WTC11 (cell line): Measurements from ENCODE around the gene COG3. TPM values are rescaled to one million over a fixed set of nuclear protein-coding genes. Genes with fewer than 3 reads are reported as not detected.

Source experiments
- AFF4 ChIP-seq: sonication (generic); formaldehyde crosslinking; IDR thresholded peaks from 2 replicates; pipeline ENCODE4 v1.8.1; 2023; ENCODE audit warnings: mild to moderate bottlenecking, missing genetic modification reagents, borderline replicate concordance
- ATF2 ChIP-seq: sonication (generic); formaldehyde crosslinking; IDR thresholded peaks from 2 replicates; pipeline ENCODE4 v1.8.1; 2022; ENCODE audit warnings: low read depth, missing genetic modification reagents, borderline replicate concordance
- CREB1 ChIP-seq: sonication (generic); formaldehyde crosslinking; IDR thresholded peaks from 2 replicates; pipeline ENCODE4 v1.8.0; 2023; ENCODE audit warnings: mild to moderate bottlenecking, missing genetic modification reagents
- CREM ChIP-seq: sonication (generic); formaldehyde crosslinking; IDR thresholded peaks from 2 replicates; pipeline ENCODE4 v1.8.1; 2022; ENCODE audit warnings: mild to moderate bottlenecking, missing genetic modification reagents, moderate library complexity
- ELF4 ChIP-seq: sonication (generic); formaldehyde crosslinking; IDR thresholded peaks from 2 replicates; pipeline ENCODE4 v1.8.1; 2022; ENCODE audit warnings: low read depth, mild to moderate bottlenecking, moderate library complexity, missing genetic modification reagents
- ERG ChIP-seq: fragments of 250-450 bp; sonication (Bioruptor Pico); IDR thresholded peaks from 2 replicates; pipeline ENCODE4 v1.8.0; 2021; ENCODE audit warnings: mild to moderate bottlenecking
- ETV6 ChIP-seq: sonication (generic); formaldehyde crosslinking; IDR thresholded peaks from 2 replicates; pipeline ENCODE4 v1.8.1; 2022; ENCODE audit warnings: mild to moderate bottlenecking, missing genetic modification reagents
- FOXK1 ChIP-seq: sonication (generic); formaldehyde crosslinking; IDR thresholded peaks from 2 replicates; pipeline ENCODE4 v1.8.0; 2022; ENCODE audit warnings: mild to moderate bottlenecking, moderate library complexity, missing genetic modification reagents
- FOXP1 ChIP-seq: sonication (generic); formaldehyde crosslinking; IDR thresholded peaks from 2 replicates; pipeline ENCODE4 v1.8.0; 2022; ENCODE audit warnings: missing genetic modification reagents, mild to moderate bottlenecking, moderate library complexity, borderline replicate concordance
- GTF2I ChIP-seq: fragments of 250-450 bp; sonication (Bioruptor Pico); conservative IDR thresholded peaks from 2 replicates; pipeline ENCODE4 v1.4.0; 2021; ENCODE audit warnings: mild to moderate bottlenecking
- HMGXB4 ChIP-seq: sonication (generic); formaldehyde crosslinking; IDR thresholded peaks from 2 replicates; pipeline ENCODE4 v1.8.1; 2023; ENCODE audit warnings: mild to moderate bottlenecking, moderate library complexity, missing genetic modification reagents
- MYBL2 ChIP-seq: sonication (generic); formaldehyde crosslinking; IDR thresholded peaks from 2 replicates; pipeline ENCODE4 v1.8.1; 2023; ENCODE audit warnings: mild to moderate bottlenecking, moderate library complexity, missing genetic modification reagents
- NFE2L1 ChIP-seq: sonication (generic); formaldehyde crosslinking; IDR thresholded peaks from 2 replicates; pipeline ENCODE4 v1.8.1; 2023; ENCODE audit warnings: missing genetic modification reagents
- PRRX2 ChIP-seq: fragments of 250-450 bp; sonication (Bioruptor Pico); IDR thresholded peaks from 2 replicates; pipeline ENCODE4 v1.8.0; 2021; ENCODE audit warnings: mild to moderate bottlenecking
- RELA ChIP-seq: sonication (generic); formaldehyde crosslinking; IDR thresholded peaks from 2 replicates; pipeline ENCODE4 v1.8.1; 2022; ENCODE audit warnings: missing genetic modification reagents, mild to moderate bottlenecking, borderline replicate concordance
- TP53 ChIP-seq: sonication (generic); formaldehyde crosslinking; IDR thresholded peaks from 2 replicates; pipeline ENCODE4 v1.8.1; 2023; ENCODE audit warnings: mild to moderate bottlenecking, missing genetic modification reagents
- USF1 ChIP-seq: sonication (generic); formaldehyde crosslinking; IDR thresholded peaks from 2 replicates; pipeline ENCODE4 v1.8.0; 2022; ENCODE audit warnings: mild to moderate bottlenecking, missing genetic modification reagents
- ZMAT4 ChIP-seq: fragments of 250-450 bp; sonication (Bioruptor Pico); IDR thresholded peaks from 2 replicates; pipeline ENCODE4 v1.9.0; 2021; ENCODE audit warnings: mild to moderate bottlenecking
- ZNF121 ChIP-seq: sonication (generic); formaldehyde crosslinking; IDR thresholded peaks from 2 replicates; pipeline ENCODE4 v1.8.0; 2023; ENCODE audit warnings: missing genetic modification reagents
- ZNF232 ChIP-seq: sonication (generic); formaldehyde crosslinking; IDR thresholded peaks from 2 replicates; pipeline ENCODE4 v1.8.0; 2022; ENCODE audit warnings: mild to moderate bottlenecking, missing genetic modification reagents
- ZNF263 ChIP-seq: sonication (generic); formaldehyde crosslinking; IDR thresholded peaks from 2 replicates; pipeline ENCODE4 v1.8.1; 2022; ENCODE audit warnings: low read depth, mild to moderate bottlenecking, moderate library complexity, missing genetic modification reagents
- ZNF281 ChIP-seq: sonication (generic); formaldehyde crosslinking; IDR thresholded peaks from 2 replicates; pipeline ENCODE4 v1.8.0; 2023; ENCODE audit warnings: mild to moderate bottlenecking, missing genetic modification reagents
- ZNF317 ChIP-seq: sonication (generic); formaldehyde crosslinking; IDR thresholded peaks from 2 replicates; pipeline ENCODE4 v1.8.1; 2023; ENCODE audit warnings: low read depth, mild to moderate bottlenecking, moderate library complexity, missing genetic modification reagents, borderline replicate concordance
- ZNF416 ChIP-seq: fragments of 250-450 bp; sonication (Bioruptor Pico); IDR thresholded peaks from 2 replicates; pipeline ENCODE4 v1.9.0; 2021; ENCODE audit warnings: mild to moderate bottlenecking, inconsistent platforms
- ZNF671 ChIP-seq: fragments of 250-450 bp; sonication (Bioruptor Pico); IDR thresholded peaks from 2 replicates; pipeline ENCODE4 v1.8.0; 2021; ENCODE audit warnings: mild to moderate bottlenecking
- total RNA-seq: library from RNA; stranded (reverse); gene quantifications from 3 replicates; pipeline ENCODE4 v1.2.3, GENCODE V29; 2021

Gene COG3
- total RNA-seq, 1 experiment from 2014 or later = 21.6 TPM

- no peak for TF ChIP-seq ZMAT4 (CRISPR knock-in tag)
- peak; percentile 66; the same call in 1 of the 2 replicates for TF ChIP-seq NFE2L1
- no peak for TF ChIP-seq ERG (CRISPR knock-in tag)
- TF ChIP-seq ZNF671 (CRISPR knock-in tag) = no peak
- TF ChIP-seq MYBL2 = 0 out of 2 replicates have a peak, but pooled peaks have one; percentile 76
- TF ChIP-seq ZNF416 = no peak
- TF ChIP-seq ZNF281 (CRISPR knock-in tag) = no peak
- TF ChIP-seq PRRX2 (CRISPR knock-in tag) = no peak
- no peak for TF ChIP-seq ZNF263
- TF ChIP-seq CREB1 (CRISPR knock-in tag) = no peak
- TF ChIP-seq AFF4 (CRISPR knock-in tag) = no peak
- TF ChIP-seq FOXP1 (CRISPR knock-in tag) = peak; percentile 64; the same call in 1 of the 2 replicates
- no peak for TF ChIP-seq USF1
- TF ChIP-seq ELF4 = no peak; the same call in 1 of the 2 replicates
- no peak for TF ChIP-seq ZNF121 (CRISPR knock-in tag)
- no peak for TF ChIP-seq GTF2I
- peak; percentile 80; the same call in 1 of the 2 replicates for TF ChIP-seq HMGXB4 (CRISPR knock-in tag)
- peak; percentile 80 for TF ChIP-seq CREM (CRISPR knock-in tag)
- TF ChIP-seq ATF2 (CRISPR knock-in tag) = no peak
- peak; percentile 53; the same call in 1 of the 2 replicates for TF ChIP-seq ZNF232 (CRISPR knock-in tag)
- peak; percentile 40 for TF ChIP-seq FOXK1 (CRISPR knock-in tag)
- TF ChIP-seq TP53 = peak; percentile 38; the same call in 1 of the 2 replicates
- no peak for TF ChIP-seq ETV6 (CRISPR knock-in tag)
- no peak for TF ChIP-seq RELA (CRISPR knock-in tag)
- no peak for TF ChIP-seq ZNF317 (CRISPR knock-in tag)
Measured at GRCh38 chr13:45464687-45465453, at the start of gene COG3 (continued).
